Naive thymus-derived CD4-positive, alpha-beta T cell (primary cell): ENCODE results near the gene HIVEP3. TPM values are rescaled to one million over a fixed set of nuclear protein-coding genes. Genes with fewer than 3 reads are reported as not detected.
A peak's percentile ranks its signal among the peaks of the same experiment; 100 is the strongest.

ENCODE experiments used
- ATAC-seq: fragments of 150-1000 bp; cut with Tn5 transposase; 2 replicates; pipeline ENCODE4 v1.10.0; 2021; ENCODE audit warnings: mild to moderate bottlenecking, moderate library complexity
- CTCF ChIA-PET: fragments of 350-600 bp; sonication (Branson Sonifier 250); formaldehyde crosslinking; loops from one replicate; lab custom pipeline; 2021; ENCODE audit warnings: antibody characterized with exemption; lab: Charles Lee
- POLR2A ChIA-PET: fragments of 350-600 bp; sonication (Branson Sonifier 250); formaldehyde crosslinking; loops from one replicate; lab custom pipeline; 2021; ENCODE audit warnings: antibody characterized with exemption, inconsistent platforms; lab: Charles Lee
- DNase-seq, 9 donors: peaks; one replicate each; pipeline versions ENCODE4 v3.0.0 to v3.0.0-alpha.2; 2020 to 2022; ENCODE audit warnings: mixed read lengths in 1 of 9
- H3K27ac ChIP-seq: one replicate; pipeline ENCODE4 v1.7.0; 2013; ENCODE audit warnings: mild to moderate bottlenecking, low read depth, low read length, moderate library complexity
- H3K27me3 ChIP-seq, 2 donors: one replicate each; pipeline ENCODE4 v1.7.0; 2013; ENCODE audit warnings: low read length in 2 of 2, mild to moderate bottlenecking in 2 of 2, moderate library complexity in 2 of 2; ENCODE audit not compliant: control insufficient read depth in 2 of 2, insufficient read depth in 2 of 2
- H3K36me3 ChIP-seq, 3 experiments: 1 replicate in 2 of 3; 2 replicates in 1 of 3; pipeline ENCODE4 v1.7.0; 2013; ENCODE audit warnings: low read length in 3 of 3, mild to moderate bottlenecking in 3 of 3, moderate library complexity in 1 of 3; ENCODE audit not compliant: insufficient read depth in 3 of 3, control insufficient read depth in 2 of 3
- H3K4me1 ChIP-seq, 2 donors: one replicate each; pipeline ENCODE4 v1.7.0; 2013; ENCODE audit warnings: low read length in 2 of 2, mild to moderate bottlenecking in 2 of 2, moderate library complexity in 1 of 2; ENCODE audit not compliant: control insufficient read depth in 2 of 2, insufficient read depth in 2 of 2
- H3K4me3 ChIP-seq: 2 replicates; pipeline ENCODE4 v1.7.0; 2013; ENCODE audit warnings: mild to moderate bottlenecking, low read length
- H3K9me3 ChIP-seq, 3 experiments: 1 replicate in 2 of 3; 2 replicates in 1 of 3; pipeline ENCODE4 v1.7.0; 2013; ENCODE audit warnings: low read length in 3 of 3; ENCODE audit not compliant: control insufficient read depth in 2 of 3
- H3K27ac Mint-ChIP-seq, 9 donors: one replicate each; pipeline ENCODE4 v1.8.0; 2020 to 2022; ENCODE audit warnings: mixed read lengths in 9 of 9, mild to moderate bottlenecking in 8 of 9, moderate library complexity in 5 of 9, inconsistent platforms in 2 of 9
- H3K27me3 Mint-ChIP-seq, 5 donors: one replicate each; pipeline ENCODE4 v1.8.0; 2021 to 2022; ENCODE audit warnings: mixed read lengths in 5 of 5, mild to moderate bottlenecking in 1 of 5
- H3K36me3 Mint-ChIP-seq, 5 donors: one replicate each; pipeline ENCODE4 v1.8.0; 2020 to 2022; ENCODE audit warnings: mixed read lengths in 5 of 5, mild to moderate bottlenecking in 3 of 5, inconsistent platforms in 1 of 5
- H3K4me1 Mint-ChIP-seq, 7 donors: one replicate each; pipeline ENCODE4 v1.8.0; 2020 to 2022; ENCODE audit warnings: mixed read lengths in 7 of 7, mild to moderate bottlenecking in 3 of 7, inconsistent platforms in 1 of 7
- H3K4me3 Mint-ChIP-seq, 10 donors: one replicate each; pipeline ENCODE4 v1.8.0; 2020 to 2022; ENCODE audit warnings: mild to moderate bottlenecking in 10 of 10, mixed read lengths in 10 of 10, moderate library complexity in 6 of 10, inconsistent platforms in 2 of 10
- H3K9me3 Mint-ChIP-seq, 11 donors: one replicate each; pipeline ENCODE4 v1.8.0; 2020 to 2022; ENCODE audit warnings: mixed read lengths in 11 of 11, mild to moderate bottlenecking in 4 of 11, inconsistent platforms in 1 of 11, moderate library complexity in 1 of 11
- intact Hi-C, 2 donors: fragments of 100-400 bp; cut with micrococcal nuclease; formaldehyde crosslinking; loops; one replicate each; pipeline ENCODE4 v1.15.1; 2023
- polyA plus RNA-seq, 2 donors: library from polyadenylated mRNA; unstranded; fragments of 300-500 nt; fragmentation: Illumina TruSeq; gene quantifications; one replicate each; pipeline ENCODE4 v1.2.3, GENCODE V29; 2021
- total RNA-seq, 6 experiments: library from RNA in 5 of 6; stranded (reverse) in 5 of 6; gene quantifications; 1 replicate in 5 of 6; 2 replicates in 1 of 6; pipeline ENCODE4 v1.2.3 and lab custom pipeline; 2021 to 2026

HIVEP3 gene
- total and polyA plus RNA-seq, 7 experiments from 2014 or later = 4.3 to 19.1 (median 7.0) TPM

- peaks cover 0 to 6% (median 0%) of the 10 kb centered on the region in 7 donors for H3K4me1 Mint-ChIP-seq
- peaks cover 0 to 2% (median 0%) of the 10 kb centered on the region in 11 donors for H3K9me3 Mint-ChIP-seq
- Histone ChIP-seq H3K36me3 (no peaks in the 10 kb centered on the region), H3K27ac (no peak overlapping the region), H3K4me1 (no peaks in the 10 kb centered on the region), H3K27me3 (no peaks in the 10 kb centered on the region), H3K9me3 (no peaks in the 10 kb centered on the region), H3K4me3 (no peak overlapping the region)
- CTCF ChIA-PET = no interaction called here
- POLR2A ChIA-PET = no interaction called here
- no peak overlapping the region for H3K27ac Mint-ChIP-seq
- DNase-seq (no peak), ATAC-seq (no peak)
- peaks cover 0 to 14% (median 0%) of the 10 kb centered on the region in 5 donors for H3K27me3 Mint-ChIP-seq
- H3K4me3 Mint-ChIP-seq = no peak overlapping the region
- intact Hi-C loops = no loop called here
- peaks cover 0 to 4% (median 0%) of the 10 kb centered on the region in 5 donors for H3K36me3 Mint-ChIP-seq
These were observed 85.2 kb downstream of the HIVEP3 start for GRCh38 chr1:41833519-41834000.

- no peaks in the 10 kb centered on the region for H3K27me3 ChIP-seq
- Mint-ChIP-seq H3K36me3 (peaks cover 0 to 1% (median 0%) of the 10 kb centered on the region in 5 donors), H3K9me3 (no peaks in the 10 kb centered on the region), H3K27me3 (peaks cover 0 to 14% (median 0%) of the 10 kb centered on the region in 5 donors), H3K4me3 (no peak overlapping the region), H3K27ac (peak overlapping the region in 1 of 9 donors; percentile 10), H3K4me1 (no peaks in the 10 kb centered on the region)
- no peaks in the 10 kb centered on the region for H3K9me3 ChIP-seq
- no peaks in the 10 kb centered on the region for H3K36me3 ChIP-seq
- intact Hi-C loops = no loop called here
- CTCF ChIA-PET = no interaction called here
- ATAC-seq (no peak), DNase-seq (no peak)
- H3K4me1 ChIP-seq = no peaks in the 10 kb centered on the region
- H3K27ac ChIP-seq = no peak overlapping the region
- H3K4me3 ChIP-seq = no peak overlapping the region
- POLR2A ChIA-PET = no interaction called here
These were observed 88.0 kb downstream of the HIVEP3 start for GRCh38 chr1:41830726-41831125.

- H3K27me3 ChIP-seq = no peaks in the 10 kb centered on the region
- Mint-ChIP-seq H3K9me3 (no peaks in the 10 kb centered on the region), H3K27ac (no peak overlapping the region), H3K36me3 (peaks cover 0 to 1% (median 0%) of the 10 kb centered on the region in 5 donors), H3K4me1 (peaks cover 0 to 5% (median 0%) of the 10 kb centered on the region in 7 donors), H3K4me3 (no peak overlapping the region), H3K27me3 (peaks cover 0 to 11% (median 0%) of the 10 kb centered on the region in 5 donors)
- H3K9me3 ChIP-seq = no peaks in the 10 kb centered on the region
- CTCF ChIA-PET = no interaction called here
- intact Hi-C loops = no loop called here
- ATAC-seq (no peak), DNase-seq (no peak)
- POLR2A ChIA-PET = no interaction called here
- no peaks in the 10 kb centered on the region for H3K4me1 ChIP-seq
- H3K4me3 ChIP-seq = no peak overlapping the region
- H3K27ac ChIP-seq = no peak overlapping the region
- no peaks in the 10 kb centered on the region for H3K36me3 ChIP-seq
These were observed 90.6 kb downstream of the HIVEP3 start for GRCh38 chr1:41827991-41828570.

GRCh38 chr1:41823471-41823870 lies 95.3 kb downstream of the HIVEP3 start:
- Mint-ChIP-seq H3K36me3 (no peaks in the 10 kb centered on the region), H3K27ac (no peak overlapping the region), H3K27me3 (peaks cover 0 to 4% (median 0%) of the 10 kb centered on the region in 5 donors), H3K9me3 (no peaks in the 10 kb centered on the region), H3K4me3 (no peak overlapping the region), H3K4me1 (peaks cover 0 to 15% (median 2%) of the 10 kb centered on the region in 7 donors)
- H3K4me1 ChIP-seq = no peaks in the 10 kb centered on the region
- ChIA-PET CTCF (no interaction called here), POLR2A (no interaction called here)
- intact Hi-C loops = no loop called here
- no peaks in the 10 kb centered on the region for H3K27me3 ChIP-seq
- no peak overlapping the region for H3K4me3 ChIP-seq
- ATAC-seq (no peak), DNase-seq (no peak)
- no peaks in the 10 kb centered on the region for H3K36me3 ChIP-seq
- H3K27ac ChIP-seq = no peak overlapping the region
- no peaks in the 10 kb centered on the region for H3K9me3 ChIP-seq

- Histone ChIP-seq H3K4me3 (no peak overlapping the region), H3K27ac (no peak overlapping the region), H3K9me3 (no peaks in the 10 kb centered on the region), H3K4me1 (no peaks in the 10 kb centered on the region), H3K27me3 (no peaks in the 10 kb centered on the region), H3K36me3 (no peaks in the 10 kb centered on the region)
- Mint-ChIP-seq H3K9me3 (no peaks in the 10 kb centered on the region), H3K4me1 (peaks cover 0 to 16% (median 3%) of the 10 kb centered on the region in 7 donors), H3K27ac (no peak overlapping the region), H3K36me3 (no peaks in the 10 kb centered on the region), H3K4me3 (no peak overlapping the region), H3K27me3 (peaks cover 0 to 4% (median 0%) of the 10 kb centered on the region in 5 donors)
- DNase-seq = no peak
- intact Hi-C loops = no loop called here
- ChIA-PET CTCF (no interaction called here), POLR2A (no interaction called here)
- ATAC-seq = no peak
These were observed 95.9 kb downstream of the HIVEP3 start for GRCh38 chr1:41822866-41823265.

- Histone ChIP-seq H3K4me3 (no peak overlapping the region), H3K27me3 (no peaks in the 10 kb centered on the region), H3K36me3 (no peaks in the 10 kb centered on the region), H3K4me1 (no peaks in the 10 kb centered on the region), H3K9me3 (no peaks in the 10 kb centered on the region), H3K27ac (no peak overlapping the region)
- POLR2A ChIA-PET = no interaction called here
- intact Hi-C loops = loop anchor here (10.0 kb wide), 2 partner anchors 45 to 215 kb away; no protein-coding TSS in a partner anchor
- Mint-ChIP-seq H3K36me3 (no peaks in the 10 kb centered on the region), H3K27ac (no peak overlapping the region), H3K4me1 (peaks cover 0 to 16% (median 4%) of the 10 kb centered on the region in 7 donors), H3K4me3 (no peak overlapping the region), H3K9me3 (no peaks in the 10 kb centered on the region), H3K27me3 (peaks cover 0 to 4% (median 0%) of the 10 kb centered on the region in 5 donors)
- ATAC-seq (no peak), DNase-seq (no peak)
- CTCF ChIA-PET = interaction anchor here (0.7 kb wide), 1 partner anchor 215 kb away, joined by 3 read pairs; no protein-coding TSS in a partner anchor
These were observed 98.9 kb downstream of the HIVEP3 start for GRCh38 chr1:41819843-41820242.

- Histone ChIP-seq H3K4me3 (no peak overlapping the region), H3K36me3 (no peaks in the 10 kb centered on the region), H3K4me1 (no peaks in the 10 kb centered on the region), H3K27me3 (no peaks in the 10 kb centered on the region), H3K27ac (no peak overlapping the region), H3K9me3 (no peaks in the 10 kb centered on the region)
- peaks cover 0 to 16% (median 4%) of the 10 kb centered on the region in 7 donors for H3K4me1 Mint-ChIP-seq
- no peaks in the 10 kb centered on the region for H3K9me3 Mint-ChIP-seq
- no peak overlapping the region for H3K27ac Mint-ChIP-seq
- CTCF ChIA-PET = interaction anchor here (0.7 to 1.2 kb wide), 2 partner anchors 13 to 216 kb away, joined by 3 read pairs; no protein-coding TSS in a partner anchor
- H3K4me3 Mint-ChIP-seq = no peak overlapping the region
- no peaks in the 10 kb centered on the region for H3K36me3 Mint-ChIP-seq
- DNase-seq = no peak
- intact Hi-C loops = loop anchor here (10.0 kb wide), 2 partner anchors 46 to 216 kb away; no protein-coding TSS in a partner anchor
- H3K27me3 Mint-ChIP-seq = peaks cover 0 to 4% (median 0%) of the 10 kb centered on the region in 5 donors
- ATAC-seq = no peak
- POLR2A ChIA-PET = no interaction called here
These were observed 99.7 kb downstream of the HIVEP3 start for GRCh38 chr1:41819069-41819468.
